HEK293 (cell line): ENCODE data around the gene MYOCOS.

Experiments used
- CTCF ChIA-PET: fragments of 350-600 bp; formaldehyde crosslinking; extraction: SDS; loops from one replicate; lab custom pipeline; 2021; ENCODE audit warnings: antibody characterized with exemption; lab: Yijun Ruan, JAX
- POLR2A ChIA-PET: fragments of 300-600 bp; formaldehyde crosslinking; extraction: SDS; loops from one replicate; lab custom pipeline; 2020; ENCODE audit warnings: antibody characterized with exemption, inconsistent platforms; lab: Yijun Ruan, JAX
- H3K27ac ChIP-seq: fragments of 200-500 bp; sonication (Bioruptor generic); 2 replicates; pipeline ENCODE4 v1.5.1; 2014; ENCODE audit warnings: low read depth, low read length, control low read depth, inconsistent platforms; ENCODE audit errors: extremely low read depth
- H3K36me3 ChIP-seq, 2 experiments: fragments of 200-500 bp in 1 of 2; sonication (Bioruptor generic) in 1 of 2; 1 replicate in 1 of 2; 2 replicates in 1 of 2; pipeline ENCODE4 v1.5.1; 2014 to 2017; ENCODE audit warnings: inconsistent platforms in 2 of 2, low read length in 2 of 2; ENCODE audit not compliant: control insufficient read depth in 2 of 2, insufficient read depth in 1 of 2
- H3K4me1 ChIP-seq: fragments of 200-500 bp; sonication (Bioruptor generic); 2 replicates; pipeline ENCODE4 v1.5.1; 2014; ENCODE audit warnings: mild to moderate bottlenecking, low read length, inconsistent platforms; ENCODE audit not compliant: control insufficient read depth, insufficient read depth
- H3K4me3 ChIP-seq: 2 replicates; pipeline ENCODE4 v1.5.1; 2011; ENCODE audit warnings: low read depth, mild to moderate bottlenecking, control low read depth, low read length, moderate library complexity
- H3K9me3 ChIP-seq: fragments of 200-500 bp; sonication (Bioruptor generic); 2 replicates; pipeline ENCODE4 v1.5.1; 2014; ENCODE audit warnings: low read depth, low read length, inconsistent platforms; ENCODE audit not compliant: control insufficient read depth, insufficient read depth
- KLF16 ChIP-seq: fragments of 450-650 bp; formaldehyde crosslinking; IDR thresholded peaks from 2 replicates; pipeline ENCODE4 v1.5.1; 2017; ENCODE audit warnings: missing biosample characterization, missing genetic modification characterization
- SP7 ChIP-seq: fragments of 450-650 bp; formaldehyde crosslinking; IDR thresholded peaks from 2 replicates; pipeline ENCODE4 v1.5.1; 2016; ENCODE audit warnings: missing biosample characterization, missing genetic modification characterization
- TRIM28 ChIP-seq: IDR thresholded peaks from 2 replicates; pipeline ENCODE4 v1.6.1; 2011; ENCODE audit warnings: low read length, control low read depth, borderline replicate concordance
- YY2 ChIP-seq: fragments of 450-650 bp; formaldehyde crosslinking; IDR thresholded peaks from 2 replicates; pipeline ENCODE4 v1.5.1; 2016; ENCODE audit warnings: missing biosample characterization, missing genetic modification characterization
- ZEB2 ChIP-seq: fragments of 450-650 bp; formaldehyde crosslinking; IDR thresholded peaks from 2 replicates; pipeline ENCODE4 v1.5.1; 2016; ENCODE audit warnings: missing biosample characterization, missing genetic modification characterization
- ZIC2 ChIP-seq: fragments of 450-650 bp; formaldehyde crosslinking; IDR thresholded peaks from 2 replicates; pipeline ENCODE4 v1.5.1; 2016; ENCODE audit warnings: missing biosample characterization, missing genetic modification characterization
- ZNF274 ChIP-seq, 2 experiments: fragments of 200-500 bp in 1 of 2; fragments of 450-650 bp in 1 of 2; sonication (Bioruptor generic) in 1 of 2; formaldehyde crosslinking in 1 of 2; IDR thresholded peaks; 2 replicates each; pipeline versions ENCODE4 v1.5.1 to v1.6.1; 2014 to 2016; ENCODE audit warnings: borderline replicate concordance in 1 of 2, inconsistent platforms in 1 of 2, low read length in 1 of 2, missing biosample characterization in 1 of 2, missing genetic modification characterization in 1 of 2
- ZNF37A ChIP-seq: fragments of 450-650 bp; IDR thresholded peaks from 2 replicates; pipeline ENCODE4 v1.5.1; 2018; ENCODE audit warnings: missing biosample characterization, missing genetic modification characterization
- ZNF510 ChIP-seq: fragments of 450-650 bp; formaldehyde crosslinking; IDR thresholded peaks from 2 replicates; pipeline ENCODE4 v1.5.1; 2018; ENCODE audit warnings: mild to moderate bottlenecking, missing genetic modification characterization, missing biosample characterization; ENCODE audit not compliant: insufficient replicate concordance
- ZNF660 ChIP-seq: fragments of 450-650 bp; IDR thresholded peaks from 2 replicates; pipeline ENCODE4 v1.5.1; 2018; ENCODE audit warnings: missing biosample characterization, mild to moderate bottlenecking, missing genetic modification characterization
- ZNF792 ChIP-seq: fragments of 450-650 bp; formaldehyde crosslinking; IDR thresholded peaks from 2 replicates; pipeline ENCODE4 v1.5.1; 2016; ENCODE audit warnings: missing biosample characterization, missing genetic modification characterization
- TF ChIP-seq, protein P1 (sequence below): fragments of 450-650 bp; formaldehyde crosslinking; IDR thresholded peaks from 2 replicates; pipeline ENCODE4 v1.5.1; 2016; ENCODE audit warnings: missing biosample characterization, missing genetic modification characterization
- TF ChIP-seq, protein P2 (sequence below): fragments of 450-650 bp; formaldehyde crosslinking; IDR thresholded peaks from 2 replicates; pipeline ENCODE4 v1.5.1; 2017; ENCODE audit warnings: missing biosample characterization, missing genetic modification characterization
- TF ChIP-seq, protein P3 (sequence below): fragments of 450-650 bp; formaldehyde crosslinking; IDR thresholded peaks from 2 replicates; pipeline ENCODE4 v1.5.1; 2016; ENCODE audit warnings: missing biosample characterization, missing genetic modification characterization
- TF ChIP-seq, protein P4 (sequence below): fragments of 450-650 bp; formaldehyde crosslinking; IDR thresholded peaks from 2 replicates; pipeline ENCODE4 v1.5.1; 2017; ENCODE audit warnings: missing biosample characterization, missing genetic modification characterization
- TF ChIP-seq, protein P5 (sequence below): fragments of 450-650 bp; formaldehyde crosslinking; conservative IDR thresholded peaks from 2 replicates; pipeline ENCODE4 v1.5.1; 2016; ENCODE audit warnings: low read depth, missing biosample characterization, missing genetic modification characterization

Gene MYOCOS

DNA sequence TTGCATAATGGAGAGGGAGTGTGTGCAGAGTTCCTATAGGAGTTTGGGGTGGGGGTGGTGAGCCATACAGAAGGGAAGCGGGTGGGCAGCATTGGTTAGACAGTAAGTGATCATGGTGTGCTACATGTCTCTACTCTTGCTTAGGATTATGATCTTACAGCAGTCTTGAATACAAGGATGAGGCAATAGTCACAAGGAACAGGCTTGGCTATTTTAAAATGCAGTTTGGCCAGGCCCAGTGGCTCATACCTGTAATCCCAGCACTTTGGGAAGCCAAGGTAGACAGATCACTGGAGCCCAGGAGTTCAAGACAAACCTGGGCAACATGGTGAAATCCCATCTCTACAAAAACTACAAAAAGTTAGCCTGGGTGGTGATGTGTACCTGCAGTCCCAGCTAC lies 18.2 kb downstream of the MYOCOS start:
- Histone ChIP-seq H3K4me3 (no peak overlapping the region), H3K4me1 (no peaks in the 10 kb centered on the region), H3K9me3 (no peaks in the 10 kb centered on the region), H3K27ac (no peak overlapping the region), H3K36me3 (no peaks in the 10 kb centered on the region)
- ChIA-PET CTCF (interaction anchor here (0.8 kb wide), 1 partner anchor 76 kb away, joined by 3 read pairs; no protein-coding TSS in a partner anchor), POLR2A (no interaction called here)
- TF ChIP-seq SP7 (no peak), KLF16 (no peak), ZNF792 (tag by site-specific recombination) (no peak), ZNF37A (tag by site-specific recombination) (no peak), ZIC2 (tag by site-specific recombination) (no peak), TRIM28 (no peak), ZNF510 (no peak), ZEB2 (no peak), ZNF274 (IDR thresholded peaks at IDR 0.05; ENCODE audit: low read length) (no peak), ZNF274 (tag by site-specific recombination; IDR thresholded peaks at IDR 0.05; ENCODE audit: borderline replicate concordance) (no peak), YY2 (no peak), ZNF660 (no peak)
- TF ChIP-seq, protein P1, sequence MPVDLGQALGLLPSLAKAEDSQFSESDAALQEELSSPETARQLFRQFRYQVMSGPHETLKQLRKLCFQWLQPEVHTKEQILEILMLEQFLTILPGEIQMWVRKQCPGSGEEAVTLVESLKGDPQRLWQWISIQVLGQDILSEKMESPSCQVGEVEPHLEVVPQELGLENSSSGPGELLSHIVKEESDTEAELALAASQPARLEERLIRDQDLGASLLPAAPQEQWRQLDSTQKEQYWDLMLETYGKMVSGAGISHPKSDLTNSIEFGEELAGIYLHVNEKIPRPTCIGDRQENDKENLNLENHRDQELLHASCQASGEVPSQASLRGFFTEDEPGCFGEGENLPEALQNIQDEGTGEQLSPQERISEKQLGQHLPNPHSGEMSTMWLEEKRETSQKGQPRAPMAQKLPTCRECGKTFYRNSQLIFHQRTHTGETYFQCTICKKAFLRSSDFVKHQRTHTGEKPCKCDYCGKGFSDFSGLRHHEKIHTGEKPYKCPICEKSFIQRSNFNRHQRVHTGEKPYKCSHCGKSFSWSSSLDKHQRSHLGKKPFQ (tag by site-specific recombination), result no peak
- TF ChIP-seq, protein P2, sequence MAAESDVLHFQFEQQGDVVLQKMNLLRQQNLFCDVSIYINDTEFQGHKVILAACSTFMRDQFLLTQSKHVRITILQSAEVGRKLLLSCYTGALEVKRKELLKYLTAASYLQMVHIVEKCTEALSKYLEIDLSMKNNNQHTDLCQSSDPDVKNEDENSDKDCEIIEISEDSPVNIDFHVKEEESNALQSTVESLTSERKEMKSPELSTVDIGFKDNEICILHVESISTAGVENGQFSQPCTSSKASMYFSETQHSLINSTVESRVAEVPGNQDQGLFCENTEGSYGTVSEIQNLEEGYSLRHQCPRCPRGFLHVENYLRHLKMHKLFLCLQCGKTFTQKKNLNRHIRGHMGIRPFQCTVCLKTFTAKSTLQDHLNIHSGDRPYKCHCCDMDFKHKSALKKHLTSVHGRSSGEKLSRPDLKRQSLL (tag by site-specific recombination), result no peak
- TF ChIP-seq, protein P3, sequence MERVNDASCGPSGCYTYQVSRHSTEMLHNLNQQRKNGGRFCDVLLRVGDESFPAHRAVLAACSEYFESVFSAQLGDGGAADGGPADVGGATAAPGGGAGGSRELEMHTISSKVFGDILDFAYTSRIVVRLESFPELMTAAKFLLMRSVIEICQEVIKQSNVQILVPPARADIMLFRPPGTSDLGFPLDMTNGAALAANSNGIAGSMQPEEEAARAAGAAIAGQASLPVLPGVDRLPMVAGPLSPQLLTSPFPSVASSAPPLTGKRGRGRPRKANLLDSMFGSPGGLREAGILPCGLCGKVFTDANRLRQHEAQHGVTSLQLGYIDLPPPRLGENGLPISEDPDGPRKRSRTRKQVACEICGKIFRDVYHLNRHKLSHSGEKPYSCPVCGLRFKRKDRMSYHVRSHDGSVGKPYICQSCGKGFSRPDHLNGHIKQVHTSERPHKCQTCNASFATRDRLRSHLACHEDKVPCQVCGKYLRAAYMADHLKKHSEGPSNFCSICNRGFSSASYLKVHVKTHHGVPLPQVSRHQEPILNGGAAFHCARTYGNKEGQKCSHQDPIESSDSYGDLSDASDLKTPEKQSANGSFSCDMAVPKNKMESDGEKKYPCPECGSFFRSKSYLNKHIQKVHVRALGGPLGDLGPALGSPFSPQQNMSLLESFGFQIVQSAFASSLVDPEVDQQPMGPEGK (tag by site-specific recombination), result no peak
- TF ChIP-seq, protein P4, sequence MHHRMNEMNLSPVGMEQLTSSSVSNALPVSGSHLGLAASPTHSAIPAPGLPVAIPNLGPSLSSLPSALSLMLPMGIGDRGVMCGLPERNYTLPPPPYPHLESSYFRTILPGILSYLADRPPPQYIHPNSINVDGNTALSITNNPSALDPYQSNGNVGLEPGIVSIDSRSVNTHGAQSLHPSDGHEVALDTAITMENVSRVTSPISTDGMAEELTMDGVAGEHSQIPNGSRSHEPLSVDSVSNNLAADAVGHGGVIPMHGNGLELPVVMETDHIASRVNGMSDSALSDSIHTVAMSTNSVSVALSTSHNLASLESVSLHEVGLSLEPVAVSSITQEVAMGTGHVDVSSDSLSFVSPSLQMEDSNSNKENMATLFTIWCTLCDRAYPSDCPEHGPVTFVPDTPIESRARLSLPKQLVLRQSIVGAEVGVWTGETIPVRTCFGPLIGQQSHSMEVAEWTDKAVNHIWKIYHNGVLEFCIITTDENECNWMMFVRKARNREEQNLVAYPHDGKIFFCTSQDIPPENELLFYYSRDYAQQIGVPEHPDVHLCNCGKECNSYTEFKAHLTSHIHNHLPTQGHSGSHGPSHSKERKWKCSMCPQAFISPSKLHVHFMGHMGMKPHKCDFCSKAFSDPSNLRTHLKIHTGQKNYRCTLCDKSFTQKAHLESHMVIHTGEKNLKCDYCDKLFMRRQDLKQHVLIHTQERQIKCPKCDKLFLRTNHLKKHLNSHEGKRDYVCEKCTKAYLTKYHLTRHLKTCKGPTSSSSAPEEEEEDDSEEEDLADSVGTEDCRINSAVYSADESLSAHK (tag by site-specific recombination), result no peak
- TF ChIP-seq, protein P5, sequence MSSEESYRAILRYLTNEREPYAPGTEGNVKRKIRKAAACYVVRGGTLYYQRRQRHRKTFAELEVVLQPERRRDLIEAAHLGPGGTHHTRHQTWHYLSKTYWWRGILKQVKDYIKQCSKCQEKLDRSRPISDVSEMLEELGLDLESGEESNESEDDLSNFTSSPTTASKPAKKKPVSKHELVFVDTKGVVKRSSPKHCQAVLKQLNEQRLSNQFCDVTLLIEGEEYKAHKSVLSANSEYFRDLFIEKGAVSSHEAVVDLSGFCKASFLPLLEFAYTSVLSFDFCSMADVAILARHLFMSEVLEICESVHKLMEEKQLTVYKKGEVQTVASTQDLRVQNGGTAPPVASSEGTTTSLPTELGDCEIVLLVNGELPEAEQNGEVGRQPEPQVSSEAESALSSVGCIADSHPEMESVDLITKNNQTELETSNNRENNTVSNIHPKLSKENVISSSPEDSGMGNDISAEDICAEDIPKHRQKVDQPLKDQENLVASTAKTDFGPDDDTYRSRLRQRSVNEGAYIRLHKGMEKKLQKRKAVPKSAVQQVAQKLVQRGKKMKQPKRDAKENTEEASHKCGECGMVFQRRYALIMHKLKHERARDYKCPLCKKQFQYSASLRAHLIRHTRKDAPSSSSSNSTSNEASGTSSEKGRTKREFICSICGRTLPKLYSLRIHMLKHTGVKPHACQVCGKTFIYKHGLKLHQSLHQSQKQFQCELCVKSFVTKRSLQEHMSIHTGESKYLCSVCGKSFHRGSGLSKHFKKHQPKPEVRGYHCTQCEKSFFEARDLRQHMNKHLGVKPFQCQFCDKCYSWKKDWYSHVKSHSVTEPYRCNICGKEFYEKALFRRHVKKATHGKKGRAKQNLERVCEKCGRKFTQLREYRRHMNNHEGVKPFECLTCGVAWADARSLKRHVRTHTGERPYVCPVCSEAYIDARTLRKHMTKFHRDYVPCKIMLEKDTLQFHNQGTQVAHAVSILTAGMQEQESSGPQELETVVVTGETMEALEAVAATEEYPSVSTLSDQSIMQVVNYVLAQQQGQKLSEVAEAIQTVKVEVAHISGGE (tag by site-specific recombination), result no peak
